Measurements from ENCODE around the gene TGIF2LY.
"Not testable (repeated sequence)": the region's sequence is repeated elsewhere in the genome, so short reads cannot be mapped to it uniquely, and the experiment has no call there.

TGIF2LY gene
- 0 reads per million in 9 experiments for total RNA-seq

- not testable (repeated sequence) for H3K9me3 Mint-ChIP-seq; H3K27ac Mint-ChIP-seq; DNase-seq; H3K4me1 Mint-ChIP-seq (ENCODE audit: low read depth in 2 of 2); H3K36me3 Mint-ChIP-seq (ENCODE audit: insufficient read depth); H3K27me3 Mint-ChIP-seq; ATAC-seq (replicated peaks); H3K4me3 Mint-ChIP-seq
Measured at GRCh38 chrY:3578767-3579166, at the start of gene TGIF2LY. TGIF2LY (plus strand) TSS chrY:3579067; CDS start chrY:3579245, 178 bp downstream.

Data from effector memory CD8-positive, alpha-beta T cell (primary cell).